PC-9 (cell line): Measurements from ENCODE around the gene E4F1. TPM values are rescaled to one million over a fixed set of nuclear protein-coding genes. Genes with fewer than 3 reads are reported as not detected.

ENCODE experiments used
- BruUV-seq: library from RNA; stranded (reverse); fragments of 400-500 nt; replicated peaks from 2 replicates; lab custom pipeline; 2021; lab: Mats Ljungman, UMichigan
- CTCF ChIA-PET: fragments of 300-600 bp; sonication (Branson Sonifier 250); formaldehyde crosslinking; loops from one replicate; lab custom pipeline; 2022; ENCODE audit warnings: antibody characterized with exemption; lab: Charles Lee
- POLR2A ChIA-PET: fragments of 300-600 bp; sonication (Branson Sonifier 250); formaldehyde crosslinking; loops from one replicate; lab custom pipeline; 2022; ENCODE audit warnings: antibody characterized with exemption; ENCODE audit not compliant: unreplicated experiment; lab: Charles Lee
- DNase-seq, 2 experiments: peaks; one replicate each; pipeline versions ENCODE4 v3.0.0 to v3.0.0-alpha.2; 2015 to 2022; ENCODE audit warnings: mixed read lengths in 1 of 2
- H2AFZ ChIP-seq: fragments of 200-600 bp; sonication (generic); 2 replicates; pipeline ENCODE4 v1.8.1; 2017; ENCODE audit warnings: antibody characterized with exemption
- H3F3A ChIP-seq: fragments of 200-600 bp; sonication (generic); 2 replicates; pipeline ENCODE4 v1.8.1; 2017; ENCODE audit warnings: antibody characterized with exemption, mild to moderate bottlenecking, low read depth; ENCODE audit not compliant: insufficient read depth
- H3K27ac ChIP-seq: fragments of 200-600 bp; sonication (generic); 2 replicates; pipeline ENCODE4 v1.6.1; 2016; ENCODE audit warnings: mixed run types
- H3K27me3 ChIP-seq: fragments of 200-600 bp; sonication (generic); 2 replicates; pipeline ENCODE4 v1.6.1; 2016; ENCODE audit warnings: low read depth, mixed run types; ENCODE audit not compliant: insufficient read depth
- H3K36me3 ChIP-seq: fragments of 200-600 bp; sonication (generic); 2 replicates; pipeline ENCODE4 v1.6.1; 2016; ENCODE audit warnings: low read depth, mixed run types
- H3K4me1 ChIP-seq: fragments of 200-600 bp; sonication (generic); replicated peaks from 2 replicates; pipeline ENCODE4 v1.6.1; 2016; ENCODE audit warnings: mixed run types; ENCODE audit not compliant: insufficient read depth
- H3K4me2 ChIP-seq: fragments of 200-600 bp; sonication (generic); 2 replicates; pipeline ENCODE4 v1.6.1; 2017; ENCODE audit warnings: mixed run types
- H3K4me3 ChIP-seq: fragments of 200-600 bp; sonication (generic); 2 replicates; pipeline ENCODE4 v1.6.1; 2016; ENCODE audit warnings: mixed run types
- H3K79me2 ChIP-seq: fragments of 200-600 bp; sonication (generic); 2 replicates; pipeline ENCODE4 v1.6.1; 2017; ENCODE audit warnings: low read depth, mixed run types
- H3K9me2 ChIP-seq: fragments of 200-600 bp; sonication (generic); 2 replicates; pipeline ENCODE4 v1.8.1; 2017; ENCODE audit warnings: mild to moderate bottlenecking; ENCODE audit not compliant: insufficient read depth
- H3K9me3 ChIP-seq: fragments of 200-600 bp; sonication (generic); 2 replicates; pipeline ENCODE4 v1.8.1; 2016; ENCODE audit warnings: low read depth; ENCODE audit not compliant: insufficient read depth
- H4K20me1 ChIP-seq: fragments of 200-600 bp; sonication (generic); 2 replicates; pipeline ENCODE4 v1.8.1; 2017; ENCODE audit not compliant: insufficient read depth
- CTCF ChIP-seq: fragments of 200-600 bp; sonication (generic); conservative IDR thresholded peaks from 2 replicates; pipeline ENCODE4 v1.6.1; 2017; ENCODE audit warnings: mixed run types, antibody characterized with exemption, mild to moderate bottlenecking, moderate library complexity
- EZH2 ChIP-seq: fragments of 200-600 bp; sonication (generic); IDR thresholded peaks from 2 replicates; pipeline ENCODE4 v1.8.0; 2017; ENCODE audit warnings: antibody characterized with exemption, low read depth
- intact Hi-C: fragments of 100-400 bp; cut with micrococcal nuclease; formaldehyde crosslinking; loops from one replicate; pipeline ENCODE4 v1.10.0; 2022; ENCODE audit not compliant: unreplicated experiment
- total RNA-seq: library from RNA; stranded (reverse); gene quantifications from 2 replicates; pipeline ENCODE4 v1.2.3, GENCODE V29; 2021

E4F1 gene
- total RNA-seq, 1 experiment from 2014 or later, result 38.8 TPM

- H4K20me1 ChIP-seq, result peaks cover 16% of the 10 kb centered on the region
- no peak overlapping the region for H3K4me3 ChIP-seq
- no peaks in the 10 kb centered on the region for H3K36me3 ChIP-seq
- H3K79me2 ChIP-seq, result no peaks in the 10 kb centered on the region
- no peak overlapping the region for H3K27ac ChIP-seq
- no peak overlapping the region for H3K4me2 ChIP-seq
- H3F3A ChIP-seq, result peaks cover 11% of the 10 kb centered on the region; the same call in 1 of the 2 replicates
- no peaks in the 10 kb centered on the region for H3K9me3 ChIP-seq
- H2AFZ ChIP-seq, result no peak overlapping the region
- intact Hi-C loops, result no loop called here
- no peaks in the 10 kb centered on the region for H3K9me2 ChIP-seq
- CTCF ChIA-PET, result no interaction called here
- BruUV-seq, result no TSS peak
- no peaks in the 10 kb centered on the region for H3K27me3 ChIP-seq
- POLR2A ChIA-PET, result no interaction called here
- no peak for DNase-seq
- H3K4me1 ChIP-seq, result no peaks in the 10 kb centered on the region
- TF ChIP-seq EZH2, result no peak
- TF ChIP-seq CTCF, result no peak
Measured at GRCh38 chr16:2233872-2234812, 10.8 kb downstream of the E4F1 start.

GRCh38 chr16:2234813-2235170 lies 11.4 kb downstream of the E4F1 start:
- CTCF ChIA-PET, result no interaction called here
- intact Hi-C loops, result no loop called here
- TF ChIP-seq CTCF (no peak), EZH2 (no peak)

GRCh38 chr16:2235234-2235651 lies 11.9 kb downstream of the E4F1 start:
- no peaks in the 10 kb centered on the region for H3K27me3 ChIP-seq
- H3K27ac ChIP-seq, result no peak overlapping the region
- no peak overlapping the region for H2AFZ ChIP-seq
- no peak for DNase-seq
- intact Hi-C loops, result no loop called here
- no peaks in the 10 kb centered on the region for H3K9me2 ChIP-seq
- no peak overlapping the region for H3K4me2 ChIP-seq
- no peaks in the 10 kb centered on the region for H3K79me2 ChIP-seq
- peaks cover 21% of the 10 kb centered on the region; the same call in 1 of the 2 replicates for H3F3A ChIP-seq
- H3K4me1 ChIP-seq, result no peaks in the 10 kb centered on the region
- no peaks in the 10 kb centered on the region for H3K36me3 ChIP-seq
- peaks cover 22% of the 10 kb centered on the region for H4K20me1 ChIP-seq
- ChIA-PET POLR2A (no interaction called here), CTCF (no interaction called here)
- no peak overlapping the region for H3K4me3 ChIP-seq
- no peaks in the 10 kb centered on the region for H3K9me3 ChIP-seq
- no peak for TF ChIP-seq CTCF
- no peak for TF ChIP-seq EZH2
- no TSS peak for BruUV-seq

More at GRCh38 chr16:2234813-2235170, 11.4 kb downstream of the E4F1 start:
- Histone ChIP-seq H3K4me1 (no peaks in the 10 kb centered on the region), H3K79me2 (no peaks in the 10 kb centered on the region), H3K27me3 (no peaks in the 10 kb centered on the region), H3K4me3 (no peak overlapping the region), H3K27ac (no peak overlapping the region), H3F3A (peaks cover 17% of the 10 kb centered on the region; the same call in 1 of the 2 replicates), H2AFZ (no peak overlapping the region), H4K20me1 (peaks cover 19% of the 10 kb centered on the region), H3K9me2 (no peaks in the 10 kb centered on the region), H3K4me2 (no peak overlapping the region), H3K9me3 (no peaks in the 10 kb centered on the region), H3K36me3 (no peaks in the 10 kb centered on the region)
- POLR2A ChIA-PET, result no interaction called here
- no TSS peak for BruUV-seq
- DNase-seq, result no peak
